ENCODE results near the gene FGF14.

DNA sequence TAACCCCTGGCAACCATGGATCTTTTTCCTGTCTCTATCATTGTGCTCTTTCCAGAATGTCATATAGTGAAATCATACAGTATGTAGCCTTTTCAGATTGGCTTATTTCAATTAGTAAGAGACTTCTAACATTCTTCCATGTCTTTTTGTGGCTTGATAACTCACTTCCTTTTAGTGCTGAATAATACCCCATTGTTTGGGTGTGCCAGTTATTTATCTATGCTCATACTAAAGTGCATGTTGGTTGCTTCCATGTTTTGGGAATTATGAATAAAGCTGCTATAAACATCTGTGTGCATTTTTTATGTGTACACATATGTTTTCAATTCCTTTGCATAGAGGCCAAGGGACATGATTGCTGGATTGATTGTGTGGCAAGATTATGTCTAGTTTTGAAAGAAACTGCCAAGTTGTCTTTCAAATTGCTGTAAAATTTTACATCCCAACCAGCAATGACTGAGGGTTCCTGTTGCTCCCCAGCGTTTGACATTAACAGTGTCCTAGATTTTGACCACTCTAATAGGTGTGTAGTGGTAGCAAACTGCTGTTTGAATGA is 590.5 kb downstream of the FGF14 start:
- TF ChIP-seq, protein P1, sequence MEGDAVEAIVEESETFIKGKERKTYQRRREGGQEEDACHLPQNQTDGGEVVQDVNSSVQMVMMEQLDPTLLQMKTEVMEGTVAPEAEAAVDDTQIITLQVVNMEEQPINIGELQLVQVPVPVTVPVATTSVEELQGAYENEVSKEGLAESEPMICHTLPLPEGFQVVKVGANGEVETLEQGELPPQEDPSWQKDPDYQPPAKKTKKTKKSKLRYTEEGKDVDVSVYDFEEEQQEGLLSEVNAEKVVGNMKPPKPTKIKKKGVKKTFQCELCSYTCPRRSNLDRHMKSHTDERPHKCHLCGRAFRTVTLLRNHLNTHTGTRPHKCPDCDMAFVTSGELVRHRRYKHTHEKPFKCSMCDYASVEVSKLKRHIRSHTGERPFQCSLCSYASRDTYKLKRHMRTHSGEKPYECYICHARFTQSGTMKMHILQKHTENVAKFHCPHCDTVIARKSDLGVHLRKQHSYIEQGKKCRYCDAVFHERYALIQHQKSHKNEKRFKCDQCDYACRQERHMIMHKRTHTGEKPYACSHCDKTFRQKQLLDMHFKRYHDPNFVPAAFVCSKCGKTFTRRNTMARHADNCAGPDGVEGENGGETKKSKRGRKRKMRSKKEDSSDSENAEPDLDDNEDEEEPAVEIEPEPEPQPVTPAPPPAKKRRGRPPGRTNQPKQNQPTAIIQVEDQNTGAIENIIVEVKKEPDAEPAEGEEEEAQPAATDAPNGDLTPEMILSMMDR (IDR thresholded peaks at IDR 0.05) = no peak
- no peak for TF ChIP-seq ZFX (IDR thresholded peaks at IDR 0.05; ENCODE audit: borderline replicate concordance)

Data from 22Rv1 (cell line).